Measurements from ENCODE around the gene FOXD1.
"Not testable (repeated sequence)": the region's sequence is repeated elsewhere in the genome, so short reads cannot be mapped to it uniquely, and the experiment has no call there.

- not testable (repeated sequence) for TF ChIP-seq CTCF (IDR thresholded peaks at IDR 0.05); ZFX (IDR thresholded peaks at IDR 0.05; ENCODE audit: borderline replicate concordance)
Observed at GRCh38 chr5:73409927-73410326, 38.6 kb downstream of the FOXD1 start.
